GM18870 (cell line): Measurements from ENCODE around the gene MYO18A.
"Not testable (repeated sequence)": the region's sequence is repeated elsewhere in the genome, so short reads cannot be mapped to it uniquely, and the experiment has no call there.

Experiments
- ATAC-seq: cut with Tn5 transposase; IDR thresholded peaks from one replicate; pipeline ENCODE4 v1.9.1; 2021; ENCODE audit warnings: moderate library complexity; ENCODE audit not compliant: unreplicated experiment

Gene MYO18A

GRCh38 chr17:29196769-29197515 lies 16.7 kb upstream of the MYO18A start:
- no peak for ATAC-seq

DNA sequence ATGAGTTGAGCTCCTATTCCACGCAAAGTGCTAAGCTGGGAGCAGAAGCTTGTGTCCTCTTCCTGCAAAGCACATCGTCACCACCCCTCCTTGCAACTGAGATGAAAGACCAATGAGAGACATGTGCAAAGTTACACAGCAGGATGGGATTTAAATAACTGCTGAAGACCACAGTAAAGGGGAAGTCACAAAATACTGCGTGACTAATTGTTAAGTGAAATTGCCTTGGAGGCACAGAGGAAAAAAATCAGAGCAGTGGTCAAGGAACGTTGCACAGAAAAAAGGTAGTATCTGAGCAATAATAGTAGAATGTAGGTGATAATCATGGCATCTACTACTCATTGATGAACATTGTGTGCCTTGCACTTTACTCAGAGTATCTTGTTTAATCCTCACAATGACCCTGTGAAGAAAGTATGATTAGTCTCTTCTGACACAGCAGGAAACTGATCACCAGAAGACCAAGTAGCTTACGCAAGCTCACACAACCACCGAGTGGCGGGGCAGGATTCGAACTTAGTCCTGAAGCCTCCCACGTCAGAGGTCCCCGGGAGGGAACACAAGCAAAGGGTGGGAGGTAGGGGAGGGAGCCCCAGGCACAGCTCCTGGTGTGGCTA lies 15.4 kb upstream of the MYO18A start:
- ATAC-seq, result no peak

DNA sequence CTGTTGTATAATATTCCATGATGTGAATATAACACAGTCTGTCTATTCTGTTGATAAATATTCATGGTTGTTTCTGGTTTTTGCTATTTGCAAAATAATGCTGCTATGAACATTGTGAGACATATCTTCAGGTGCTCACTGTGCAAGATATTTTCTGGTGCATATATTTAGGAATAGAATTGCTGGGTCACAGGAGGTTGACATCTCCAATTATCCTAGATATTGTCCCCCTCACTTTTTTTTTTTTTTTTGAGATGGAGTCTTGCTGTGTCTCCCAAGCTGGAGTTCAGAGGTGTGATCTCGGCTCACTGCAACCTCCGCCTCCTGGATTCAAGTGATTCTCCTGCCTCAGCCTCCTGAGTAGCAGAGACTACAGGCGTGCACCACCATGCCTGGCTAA lies 14.5 kb upstream of the MYO18A start:
- no peak for ATAC-seq

GRCh38 chr17:29193146-29193545 lies 12.9 kb upstream of the MYO18A start:
- ATAC-seq, result no peak

GRCh38 chr17:29190592-29191207 lies 10.5 kb upstream of the MYO18A start:
- ATAC-seq, result no peak

DNA sequence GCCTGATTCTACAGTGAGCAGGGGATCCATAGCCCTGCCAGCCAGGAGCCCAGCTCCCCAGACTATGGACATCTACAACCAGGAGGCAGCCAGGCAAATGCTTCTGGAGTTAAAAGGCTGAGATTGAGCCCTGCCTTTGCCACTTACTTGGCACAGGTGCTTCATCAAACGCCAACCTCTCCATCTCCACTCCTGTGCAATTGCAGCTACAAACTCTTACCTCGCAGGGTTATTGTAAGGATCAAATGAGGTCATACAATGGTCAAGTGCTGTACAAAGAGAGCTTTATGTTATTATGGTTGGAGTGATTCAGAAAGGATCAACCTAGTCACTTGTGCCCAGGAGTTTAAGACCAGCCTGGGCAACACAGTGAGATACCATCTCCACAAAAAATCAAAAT lies 9.8 kb upstream of the MYO18A start:
- ATAC-seq, result no peak

GRCh38 chr17:29189355-29189754 lies 9.2 kb upstream of the MYO18A start:
- ATAC-seq, result no peak

GRCh38 chr17:29181226-29181625 lies 1.0 kb upstream of the MYO18A start:
- no peak for ATAC-seq

GRCh38 chr17:29180788-29181160 lies 576 bp upstream of the MYO18A start:
- ATAC-seq, result no peak

GRCh38 chr17:29179232-29180033 lies 765 bp downstream of the MYO18A start:
- ATAC-seq, result no peak

GRCh38 chr17:29178750-29179231 lies 1.4 kb downstream of the MYO18A start:
- ATAC-seq, result no peak

DNA sequence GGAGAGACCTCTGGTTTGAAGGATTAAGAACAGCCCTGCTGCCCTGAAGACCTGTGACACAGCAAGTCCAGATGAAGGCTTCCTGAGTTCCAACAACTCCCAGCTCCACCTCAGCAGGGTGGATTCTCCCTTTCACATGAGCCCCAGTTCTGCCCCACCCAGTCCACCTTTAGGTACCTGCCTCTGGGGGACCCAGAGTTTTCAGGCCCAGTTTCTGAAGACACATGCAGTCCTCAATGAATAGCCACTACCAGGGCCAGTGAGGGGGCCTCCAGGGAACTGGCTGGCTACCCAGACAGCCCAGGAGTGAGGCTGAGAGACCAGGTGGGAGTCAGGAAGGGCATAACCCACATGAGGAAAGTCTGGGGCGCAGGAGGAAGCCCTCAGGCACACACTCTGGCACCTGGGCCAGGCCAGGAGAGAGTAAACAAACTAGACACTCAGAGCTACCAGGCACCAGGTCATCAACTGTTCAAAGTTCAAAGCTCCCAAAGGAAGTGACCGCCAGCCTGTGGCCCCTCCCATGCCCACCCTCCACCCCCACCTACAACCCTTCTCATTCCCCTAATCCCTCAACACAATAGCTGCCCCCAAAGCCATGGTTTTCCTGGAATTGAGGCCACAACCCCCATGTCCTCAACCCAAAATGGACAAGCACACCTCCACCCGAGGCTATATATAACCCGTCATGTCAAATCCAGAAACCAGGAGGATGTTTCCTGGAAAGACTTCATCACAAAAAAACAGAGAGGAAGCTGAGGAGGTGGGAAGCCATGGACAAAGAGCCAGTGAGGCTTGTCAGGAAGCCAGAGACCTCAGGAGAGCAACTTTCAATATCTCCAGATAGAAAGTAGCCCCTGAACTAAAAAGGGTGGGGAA lies 2.1 kb downstream of the MYO18A start:
- ATAC-seq, result no peak

- ATAC-seq, result no peak
Measured at GRCh38 chr17:29177541-29177870, 2.7 kb downstream of the MYO18A start.

- ATAC-seq, result no peak
Measured at GRCh38 chr17:29176558-29177351, 3.4 kb downstream of the MYO18A start.

DNA sequence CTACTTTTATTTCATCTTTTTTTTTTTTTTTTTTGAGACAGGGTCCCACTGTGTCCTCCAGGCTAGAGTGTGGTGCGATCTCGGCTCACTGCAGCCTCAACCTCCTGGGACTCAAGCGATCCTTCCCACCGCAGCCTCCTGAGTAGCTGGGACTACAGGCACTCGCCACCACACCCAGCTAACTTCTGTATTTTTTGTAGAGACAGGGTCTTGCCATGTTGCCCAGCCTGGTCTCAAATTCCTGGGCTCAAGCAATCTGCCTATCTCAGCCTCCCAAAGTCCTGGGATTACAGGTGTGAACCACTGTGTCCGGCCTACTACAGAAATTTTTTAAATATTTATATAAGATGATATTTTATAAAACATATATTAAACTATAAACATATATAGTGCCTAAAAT lies 4.8 kb downstream of the MYO18A start:
- no peak for ATAC-seq

GRCh38 chr17:29172589-29172988 lies 7.6 kb downstream of the MYO18A start:
- no peak for ATAC-seq

- ATAC-seq, result no peak
Measured at GRCh38 chr17:29170682-29171081, 9.5 kb downstream of the MYO18A start.

- no peak for ATAC-seq
Measured at GRCh38 chr17:29169806-29170591, 10.2 kb downstream of the MYO18A start.

DNA sequence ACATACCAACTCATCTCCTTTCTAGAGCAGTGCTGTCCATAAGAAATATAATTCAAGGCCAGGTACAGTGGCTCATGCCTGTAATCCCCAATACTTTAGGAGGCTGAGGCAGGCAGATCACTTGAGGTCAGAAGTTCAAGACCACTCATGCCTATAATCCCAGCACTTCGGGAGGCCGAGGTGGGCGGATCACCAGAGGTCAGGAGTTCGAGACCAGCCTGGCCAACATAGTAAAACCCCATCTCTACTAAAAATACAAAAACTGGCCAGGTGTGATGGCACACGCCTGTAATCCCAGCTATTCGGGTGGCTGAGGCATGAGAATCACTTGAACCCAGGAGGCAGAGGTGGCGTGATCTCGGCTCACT lies 11.5 kb downstream of the MYO18A start:
- ATAC-seq, result not testable (repeated sequence)
